Stimulated activated CD8-positive, alpha-beta memory T cell treated with anti-CD3 and anti-CD28 coated beads, Interleukin-2, amount 100 ng/mL, for 48 hours (primary cell): ENCODE results near the gene TARBP2.

ENCODE experiments used
- DNase-seq, 2 donors: peaks; one replicate each; pipeline ENCODE4 v3.0.0-alpha.2; 2020; ENCODE audit warnings: low read depth in 2 of 2

Gene TARBP2

GRCh38 chr12:53500776-53501614 lies at the start of gene TARBP2:
Gene TARBP2, plus strand, starts transcription at chr12:53501283. Its CDS starts 126 bp downstream, at chr12:53501409.
- DNase-seq, result peak; percentile 91 to 97

GRCh38 chr12:53451661-53452158 lies 49.4 kb upstream of the TARBP2 start, which contains the start of gene PCBP2:
Gene PCBP2, plus strand, starts transcription at chr12:53452102. Its CDS starts 2,699 bp downstream, at chr12:53454801.
- DNase-seq, result peak; percentile 94 to 95

GRCh38 chr12:53452159-53453077 lies 48.7 kb upstream of the TARBP2 start:
- DNase-seq, result peak; percentile 49 to 51

- DNase-seq, result no peak
These were observed 47.0 kb upstream of the TARBP2 start for GRCh38 chr12:53453953-53454640.

GRCh38 chr12:53454707-53455106 lies 46.4 kb upstream of the TARBP2 start:
- DNase-seq, result no peak

- DNase-seq, result no peak
These were observed 44.3 kb upstream of the TARBP2 start for GRCh38 chr12:53456654-53457366.

GRCh38 chr12:53459097-53459496 lies 42.0 kb upstream of the TARBP2 start:
- DNase-seq, result no peak

- DNase-seq, result no peak
These were observed 40.0 kb upstream of the TARBP2 start for GRCh38 chr12:53461059-53461458.

- no peak for DNase-seq
These were observed 39.5 kb upstream of the TARBP2 start for GRCh38 chr12:53461591-53461990.

GRCh38 chr12:53462935-53463334 lies 38.1 kb upstream of the TARBP2 start:
- DNase-seq, result no peak

GRCh38 chr12:53463802-53464560 lies 37.1 kb upstream of the TARBP2 start:
- no peak for DNase-seq

GRCh38 chr12:53464685-53465418 lies 36.2 kb upstream of the TARBP2 start:
- no peak for DNase-seq

GRCh38 chr12:53465679-53466078 lies 35.4 kb upstream of the TARBP2 start:
- DNase-seq, result no peak

GRCh38 chr12:53466640-53467039 lies 34.4 kb upstream of the TARBP2 start:
- no peak for DNase-seq

- no peak for DNase-seq
These were observed 34.0 kb upstream of the TARBP2 start for GRCh38 chr12:53467082-53467481.

- DNase-seq, result no peak
These were observed 33.2 kb upstream of the TARBP2 start for GRCh38 chr12:53467880-53468279.

GRCh38 chr12:53468282-53468681 lies 32.8 kb upstream of the TARBP2 start:
- no peak for DNase-seq

- DNase-seq, result no peak
These were observed 29.0 kb upstream of the TARBP2 start for GRCh38 chr12:53472056-53472582.

- no peak for DNase-seq
These were observed 27.0 kb upstream of the TARBP2 start for GRCh38 chr12:53474077-53474476.
